ENCODE results near the gene PCDHGC4. TPM values are rescaled to one million over a fixed set of nuclear protein-coding genes. Genes with fewer than 3 reads are reported as not detected.
A peak's percentile ranks its signal among the peaks of the same experiment; 100 is the strongest.

Gene PCDHGC4
- total RNA-seq, 1 experiment from 2014 or later, result not detected

- in situ Hi-C loops (cut with HindIII; ENCODE audit: low sequenced_read_pairs), result no loop called here
- peak; percentile 61 for DNase-seq (ENCODE audit: low spot score)
Observed at GRCh38 chr5:141508798-141509611, 24.2 kb downstream of the PCDHGC4 start.

GRCh38 chr5:141510160-141510559 lies 25.3 kb downstream of the PCDHGC4 start:
- DNase-seq (ENCODE audit: low spot score), result no peak
- in situ Hi-C loops (cut with HindIII; ENCODE audit: low sequenced_read_pairs), result no loop called here

- in situ Hi-C loops (cut with HindIII; ENCODE audit: low sequenced_read_pairs), result no loop called here
- DNase-seq (ENCODE audit: low spot score), result no peak
Observed at GRCh38 chr5:141510850-141511601, 26.2 kb downstream of the PCDHGC4 start.

- in situ Hi-C loops (cut with HindIII; ENCODE audit: low sequenced_read_pairs), result no loop called here
- no peak for DNase-seq (ENCODE audit: low spot score)
Observed at GRCh38 chr5:141511771-141512325, 27.0 kb downstream of the PCDHGC4 start.

GRCh38 chr5:141512390-141512910 lies 27.6 kb downstream of the PCDHGC4 start:
- in situ Hi-C loops (cut with HindIII; ENCODE audit: low sequenced_read_pairs), result no loop called here
- peak; percentile 80 for DNase-seq (ENCODE audit: low spot score)

- DNase-seq (ENCODE audit: low spot score), result peak; percentile 74
- in situ Hi-C loops (cut with HindIII; ENCODE audit: low sequenced_read_pairs), result no loop called here
Observed at GRCh38 chr5:141512911-141513626, 28.2 kb downstream of the PCDHGC4 start.

GRCh38 chr5:141513627-141514329 lies 28.9 kb downstream of the PCDHGC4 start:
- DNase-seq (ENCODE audit: low spot score), result peak; percentile 94
- in situ Hi-C loops (cut with HindIII; ENCODE audit: low sequenced_read_pairs), result no loop called here

GRCh38 chr5:141514330-141515133 lies 29.7 kb downstream of the PCDHGC4 start:
- in situ Hi-C loops (cut with HindIII; ENCODE audit: low sequenced_read_pairs), result no loop called here
- peak; percentile 72 for DNase-seq (ENCODE audit: low spot score)

GRCh38 chr5:141515141-141515540 lies 30.3 kb downstream of the PCDHGC4 start:
- peak; percentile 51 for DNase-seq (ENCODE audit: low spot score)
- in situ Hi-C loops (cut with HindIII; ENCODE audit: low sequenced_read_pairs), result no loop called here

GRCh38 chr5:141515946-141516671 lies 31.3 kb downstream of the PCDHGC4 start:
- DNase-seq (ENCODE audit: low spot score), result no peak
- in situ Hi-C loops (cut with HindIII; ENCODE audit: low sequenced_read_pairs), result no loop called here

GRCh38 chr5:141516672-141517025 lies 31.8 kb downstream of the PCDHGC4 start:
- peak; percentile 5 for DNase-seq (ENCODE audit: low spot score)
- in situ Hi-C loops (cut with HindIII; ENCODE audit: low sequenced_read_pairs), result no loop called here

GRCh38 chr5:141517312-141517711 lies 32.5 kb downstream of the PCDHGC4 start:
- in situ Hi-C loops (cut with HindIII; ENCODE audit: low sequenced_read_pairs), result no loop called here
- no peak for DNase-seq (ENCODE audit: low spot score)

- no peak for DNase-seq (ENCODE audit: low spot score)
- in situ Hi-C loops (cut with HindIII; ENCODE audit: low sequenced_read_pairs), result no loop called here
Observed at GRCh38 chr5:141517880-141518617, 33.2 kb downstream of the PCDHGC4 start.

GRCh38 chr5:141518618-141519015 lies 33.8 kb downstream of the PCDHGC4 start:
- in situ Hi-C loops (cut with HindIII; ENCODE audit: low sequenced_read_pairs), result no loop called here

GRCh38 chr5:141519605-141520565 lies 35.1 kb downstream of the PCDHGC4 start:
- DNase-seq (ENCODE audit: low spot score), result no peak
- in situ Hi-C loops (cut with HindIII; ENCODE audit: low sequenced_read_pairs), result no loop called here

More at GRCh38 chr5:141518618-141519015, 33.8 kb downstream of the PCDHGC4 start:
- DNase-seq (ENCODE audit: low spot score), result no peak
